Activated CD4-positive, alpha-beta T cell treated with anti-CD3 and anti-CD28 coated beads, Interleukin-2, amount 10 ng/mL, durations not matched to agents 7 days and 5 days (primary cell): Measurements from ENCODE around the gene LAP3. TPM values are rescaled to one million over a fixed set of nuclear protein-coding genes. Genes with fewer than 3 reads are reported as not detected.

Experiments used
- total RNA-seq, 2 experiments: library from RNA; stranded (reverse); gene quantifications; one replicate each; pipeline ENCODE4 v1.2.3, GENCODE V29; 2021

The LAP3 gene
- total RNA-seq, 2 experiments from 2014 or later, result 142 to 149 TPM

Other genes with a start within 250 kb of the LAP3 start
- gene QDPR, start 65.1 kb upstream of the LAP3 start, total RNA-seq, result 10 to 100 TPM; 26.8 TPM
- not detected for gene CLRN2, start 62.0 kb upstream of the LAP3 start, total RNA-seq
- 10 to 100 TPM; 53.7 to 53.8 TPM for gene MED28, start 37.4 kb downstream of the LAP3 start, total RNA-seq
- gene FAM184B, start 204.4 kb downstream of the LAP3 start, total RNA-seq, result not detected
- gene DCAF16, start 233.6 kb downstream of the LAP3 start, total RNA-seq, result 10 to 100 TPM; 50.9 to 53.6 TPM
- 100 to 1,000 TPM in 1 of 2 experiments, 10 to 100 TPM in 1; 93.8 to 102 TPM for gene NCAPG, start 233.8 kb downstream of the LAP3 start, total RNA-seq